ENCODE measurements around the gene NPB.

GRCh38 chr17:81870981-81871386 lies 31.1 kb upstream of the NPB start, which contains the start of gene ARHGDIA:
- TF ChIP-seq CTCF (IDR thresholded peaks at IDR 0.05) = no peak
- TF ChIP-seq POLR2A (IDR thresholded peaks at IDR 0.05) = no peak
